GM12873 (cell line): ENCODE measurements around the gene IFT25.

Experiments
- TF ChIP-seq, protein P1 (sequence below): IDR thresholded peaks from 2 replicates; pipeline ENCODE4 v1.5.1; 2012; ENCODE audit warnings: low read depth, mild to moderate bottlenecking, moderate library complexity, low read length, control low read depth; ENCODE audit not compliant: insufficient read depth; ENCODE audit errors: missing control alignments

The IFT25 gene

DNA sequence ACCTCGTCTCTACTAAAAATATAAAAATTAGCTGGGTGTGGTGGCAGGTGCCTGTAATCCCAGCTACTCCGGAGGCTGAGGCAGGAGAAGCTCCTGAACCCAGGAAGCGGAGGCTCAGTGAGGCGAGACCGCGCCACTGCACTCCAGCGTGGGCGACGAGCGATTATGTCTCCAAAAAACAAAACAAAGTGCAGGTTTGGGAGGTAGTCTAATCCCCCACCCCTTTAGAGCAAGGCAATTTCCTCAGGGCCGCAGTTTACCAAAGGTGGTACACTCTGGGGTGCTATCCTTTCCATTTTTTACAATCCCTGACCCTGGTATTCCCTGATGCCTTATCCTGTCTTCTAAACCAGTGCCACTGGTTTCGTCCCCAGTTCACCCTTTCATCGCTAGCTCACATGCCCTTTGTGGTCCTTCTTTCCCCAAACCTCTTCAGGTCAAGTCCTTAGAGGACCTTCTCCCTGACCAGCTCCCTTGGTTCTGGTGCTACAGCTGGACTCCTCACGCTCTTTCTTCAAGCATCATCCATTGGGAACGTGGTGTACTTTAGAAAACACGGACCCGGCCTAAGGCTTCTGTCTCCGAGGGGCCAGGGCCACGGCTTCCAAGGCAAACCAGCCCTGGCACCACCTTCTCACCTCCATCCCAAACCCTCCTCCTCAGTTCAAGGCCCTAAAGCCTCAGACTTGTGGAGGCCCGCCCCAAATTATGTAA is 873 bp downstream of the IFT25 start:
- TF ChIP-seq, protein P1, sequence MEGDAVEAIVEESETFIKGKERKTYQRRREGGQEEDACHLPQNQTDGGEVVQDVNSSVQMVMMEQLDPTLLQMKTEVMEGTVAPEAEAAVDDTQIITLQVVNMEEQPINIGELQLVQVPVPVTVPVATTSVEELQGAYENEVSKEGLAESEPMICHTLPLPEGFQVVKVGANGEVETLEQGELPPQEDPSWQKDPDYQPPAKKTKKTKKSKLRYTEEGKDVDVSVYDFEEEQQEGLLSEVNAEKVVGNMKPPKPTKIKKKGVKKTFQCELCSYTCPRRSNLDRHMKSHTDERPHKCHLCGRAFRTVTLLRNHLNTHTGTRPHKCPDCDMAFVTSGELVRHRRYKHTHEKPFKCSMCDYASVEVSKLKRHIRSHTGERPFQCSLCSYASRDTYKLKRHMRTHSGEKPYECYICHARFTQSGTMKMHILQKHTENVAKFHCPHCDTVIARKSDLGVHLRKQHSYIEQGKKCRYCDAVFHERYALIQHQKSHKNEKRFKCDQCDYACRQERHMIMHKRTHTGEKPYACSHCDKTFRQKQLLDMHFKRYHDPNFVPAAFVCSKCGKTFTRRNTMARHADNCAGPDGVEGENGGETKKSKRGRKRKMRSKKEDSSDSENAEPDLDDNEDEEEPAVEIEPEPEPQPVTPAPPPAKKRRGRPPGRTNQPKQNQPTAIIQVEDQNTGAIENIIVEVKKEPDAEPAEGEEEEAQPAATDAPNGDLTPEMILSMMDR = no peak

DNA sequence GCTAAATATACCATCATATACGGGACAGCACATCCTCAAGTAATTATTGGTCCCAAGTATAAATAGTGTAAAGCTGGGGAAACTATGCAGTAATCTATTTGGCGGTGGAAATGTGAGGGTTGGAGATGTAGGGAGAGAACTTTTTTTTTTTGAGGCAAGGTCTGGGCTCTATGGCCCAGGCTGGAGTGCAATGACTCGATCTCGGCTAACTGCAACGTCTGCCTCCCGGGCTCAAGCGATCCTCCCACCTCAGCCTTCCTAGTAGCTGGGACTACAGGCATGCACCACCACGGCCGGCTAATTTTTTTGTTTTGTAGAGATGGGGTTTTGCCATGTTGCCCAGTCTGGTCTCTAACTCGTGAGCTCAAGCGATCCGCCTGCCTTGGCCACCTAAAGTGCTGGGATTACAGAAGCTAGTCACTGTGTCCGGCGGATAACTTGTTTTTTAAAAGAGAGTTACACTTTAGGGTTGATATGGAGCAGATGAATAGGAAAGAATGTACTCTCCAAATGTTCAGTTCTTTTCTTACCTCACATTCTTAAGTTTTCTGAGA is 1.9 kb downstream of the IFT25 start:
- TF ChIP-seq, protein P1 = no peak

DNA sequence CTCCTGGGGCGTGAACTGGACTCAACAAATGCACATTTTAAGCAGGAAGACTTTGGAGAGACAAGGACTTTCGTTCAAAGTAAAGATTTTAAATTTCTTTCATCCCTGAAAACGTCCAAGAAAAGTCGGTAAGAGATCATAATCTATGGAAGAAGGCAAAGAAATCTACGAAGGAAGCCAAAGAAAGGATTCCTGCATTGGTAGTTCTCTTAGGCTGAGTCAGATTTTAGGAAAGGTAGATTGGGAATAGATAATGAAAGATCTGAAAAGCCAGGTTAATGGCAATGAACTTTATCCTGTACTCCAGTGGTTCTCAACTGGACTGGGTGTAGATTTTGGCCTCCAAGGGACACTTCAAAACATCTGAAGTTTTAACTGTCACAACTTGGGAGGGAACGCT is 2.4 kb downstream of the IFT25 start:
- TF ChIP-seq, protein P1 = no peak

DNA sequence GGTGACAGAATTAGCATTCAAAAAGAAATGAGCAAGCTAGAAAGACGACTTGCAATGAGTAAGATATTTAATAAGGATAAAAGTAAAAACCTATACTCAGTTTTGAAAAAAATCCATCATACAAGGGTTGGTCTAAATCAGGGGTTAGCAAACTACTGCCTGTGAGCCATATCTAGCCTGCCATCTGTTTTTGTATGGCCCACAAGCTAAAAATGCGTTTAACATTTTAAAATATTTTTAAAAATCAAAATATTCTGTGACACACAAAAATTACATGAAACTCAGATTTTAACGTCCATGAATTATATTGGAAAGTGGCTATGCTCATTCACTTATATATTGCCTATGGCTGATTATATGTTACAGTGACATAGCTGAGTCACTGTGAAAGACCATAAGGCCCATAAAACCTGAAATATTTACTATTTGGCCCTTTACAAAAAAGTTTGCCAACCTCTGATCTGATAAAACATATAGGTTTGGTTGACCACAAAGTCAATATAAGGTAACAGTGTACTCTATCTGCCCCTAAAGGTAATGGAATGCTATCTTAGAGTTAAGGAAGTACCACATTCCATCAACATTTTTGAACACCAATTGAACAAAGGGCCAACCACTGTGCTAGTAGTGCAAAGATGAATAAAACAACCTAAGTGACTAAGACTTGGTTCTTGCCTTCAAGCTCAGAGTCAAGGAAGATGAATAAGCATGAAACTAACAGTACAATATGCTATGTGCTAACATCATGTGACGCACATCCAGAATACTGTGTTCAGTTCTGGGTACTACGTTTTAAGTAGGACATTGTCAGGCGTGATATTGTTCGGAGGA is 3.2 kb downstream of the IFT25 start:
- TF ChIP-seq, protein P1 = no peak

DNA sequence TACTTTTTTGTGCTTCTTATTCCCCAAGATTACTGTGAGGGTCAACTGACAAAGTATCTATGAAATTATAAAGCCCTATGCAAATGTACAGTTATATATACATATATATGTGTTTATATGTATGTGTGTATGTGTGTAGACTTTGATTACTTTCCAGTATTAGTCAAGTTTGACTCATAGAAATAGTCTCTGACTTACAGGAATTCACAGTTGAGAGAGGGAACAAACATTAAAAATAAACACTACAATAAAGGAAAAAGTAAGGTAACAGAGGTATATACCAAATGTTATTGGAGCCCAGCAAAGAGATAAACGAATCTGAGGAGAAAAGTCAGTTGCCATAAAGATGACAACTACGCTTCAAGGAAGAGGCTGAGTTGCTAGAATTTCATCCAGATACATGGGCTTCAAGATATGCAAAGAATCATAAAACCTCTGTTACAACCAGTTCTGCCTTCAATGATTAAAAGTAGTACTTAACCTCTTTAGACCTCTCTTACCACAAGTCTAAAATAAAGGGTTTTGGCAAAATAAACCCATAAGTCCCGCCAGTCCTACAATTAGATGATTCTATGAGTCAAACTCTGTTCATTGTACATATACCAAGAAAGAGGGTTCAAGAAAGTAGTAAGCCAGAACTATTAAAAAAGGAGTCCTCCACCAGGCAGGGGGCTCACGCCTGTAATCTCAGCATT is 7.2 kb downstream of the IFT25 start:
- TF ChIP-seq, protein P1 = no peak

DNA sequence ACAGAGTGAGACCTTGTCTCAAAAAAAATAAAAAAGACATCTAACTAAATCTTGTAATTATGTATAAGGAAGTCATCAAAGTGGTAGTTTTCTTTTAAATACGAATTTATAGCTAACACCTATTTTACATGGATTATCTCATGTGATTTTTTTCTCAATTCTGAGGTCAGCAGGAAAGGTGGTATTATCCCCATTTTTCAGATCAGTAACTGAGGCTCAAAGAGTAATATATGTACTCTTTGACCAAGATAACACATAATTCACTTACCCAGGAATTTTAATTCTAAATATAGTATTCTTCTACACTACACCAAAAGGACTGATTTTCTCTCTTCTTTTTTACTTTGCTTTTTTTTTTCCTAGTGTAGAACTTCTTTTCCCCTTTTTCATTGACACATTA is 9.1 kb downstream of the IFT25 start:
- TF ChIP-seq, protein P1 = no peak

DNA sequence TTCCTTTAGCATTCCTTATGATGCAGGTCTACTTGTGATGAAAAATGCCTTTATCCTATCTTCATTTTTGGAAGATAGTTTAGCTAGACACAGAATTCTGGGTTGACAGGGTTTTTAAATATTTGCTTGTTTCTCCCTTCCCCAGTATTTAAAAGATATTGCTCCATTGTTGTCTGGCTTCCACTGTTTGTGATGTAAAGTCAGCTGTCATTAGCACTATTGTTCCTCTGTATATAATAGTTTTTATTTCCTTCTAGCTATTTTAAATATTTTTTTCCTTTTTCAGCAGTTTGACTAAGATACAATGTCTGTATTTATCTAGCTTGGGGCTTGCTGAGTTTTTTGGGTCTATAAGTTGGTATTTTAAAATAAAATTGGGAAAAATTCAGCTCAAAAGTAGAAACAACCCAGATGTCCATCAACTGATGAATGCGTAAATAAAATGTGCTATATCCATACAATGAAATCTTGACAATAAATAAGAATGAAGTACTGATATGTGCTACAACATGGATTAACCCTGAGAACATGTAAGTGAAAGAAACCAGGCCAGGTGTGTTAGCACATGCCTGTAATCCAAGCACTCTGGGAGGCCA is 11.2 kb downstream of the IFT25 start:
- TF ChIP-seq, protein P1 = no peak
